Endothelial cell of umbilical vein (primary cell): Measurements from ENCODE around the gene EVI5. TPM values are rescaled to one million over a fixed set of nuclear protein-coding genes. Genes with fewer than 3 reads are reported as not detected.

Experiments
- BruUV-seq: library from RNA; stranded (reverse); fragments of 400-500 nt; replicated peaks from 2 replicates; lab custom pipeline; 2021; lab: Mats Ljungman, UMichigan
- CTCF ChIA-PET: fragments of 300-600, 350-600 bp; sonication (Branson Sonifier 250); formaldehyde crosslinking; loops from one replicate; lab custom pipeline; 2021; ENCODE audit warnings: antibody characterized with exemption, inconsistent platforms; lab: Charles Lee
- POLR2A ChIA-PET: fragments of 300-600, 350-600 bp; sonication (Branson Sonifier 250); formaldehyde crosslinking; loops from one replicate; lab custom pipeline; 2021; ENCODE audit warnings: antibody characterized with exemption, inconsistent platforms; lab: Charles Lee
- DNase-seq: peaks from one replicate; pipeline ENCODE4 v3.0.0-alpha.2; 2011; ENCODE audit warnings: low read depth, low spot score
- FAIRE-seq: peaks from 2 replicates; lab custom pipeline; 2011; peaks lifted over from hg19 to GRCh38; lab: Jason Lieb, UNC
- H2AFZ ChIP-seq: 2 replicates; pipeline ENCODE4 v1.6.0; 2012; ENCODE audit warnings: low read depth, low read length, control low read depth, inconsistent platforms
- H3K27ac ChIP-seq: 2 replicates; pipeline ENCODE4 v1.5.1; 2011; ENCODE audit warnings: low read depth, mild to moderate bottlenecking, control low read depth, low read length, moderate library complexity; ENCODE audit not compliant: insufficient read depth
- H3K27me3 ChIP-seq, 2 experiments: 2 replicates each; pipeline versions ENCODE4 v1.6.0 to v1.6.1; 2011; ENCODE audit warnings: low read length in 2 of 2, mixed read lengths in 1 of 2; ENCODE audit not compliant: control insufficient read depth in 2 of 2, insufficient read depth in 2 of 2
- H3K36me3 ChIP-seq, 2 experiments: 2 replicates in 1 of 2; 3 replicates in 1 of 2; pipeline ENCODE4 v1.5.1; 2011; ENCODE audit warnings: low read length in 2 of 2, mild to moderate bottlenecking in 1 of 2, moderate library complexity in 1 of 2; ENCODE audit not compliant: control insufficient read depth in 2 of 2, insufficient read depth in 2 of 2; ENCODE audit errors: extremely low read depth in 1 of 2
- H3K4me1 ChIP-seq: 3 replicates; pipeline ENCODE4 v1.5.1; 2011; ENCODE audit warnings: mild to moderate bottlenecking, low read length; ENCODE audit not compliant: control insufficient read depth, insufficient read depth; ENCODE audit errors: extremely low read depth
- H3K4me2 ChIP-seq: 2 replicates; pipeline ENCODE4 v1.6.1; 2011; ENCODE audit warnings: low read length, control low read depth, mixed read lengths; ENCODE audit not compliant: insufficient read depth
- H3K4me3 ChIP-seq, 3 experiments: fragments of 200-600 bp in 1 of 3; sonication (generic), shearing (Covaris generic) in 1 of 3; replicated peaks in 1 of 3; 2 replicates each; pipeline ENCODE4 v1.5.1; 2011 to 2016; ENCODE audit warnings: control low read depth in 3 of 3, low read length in 3 of 3, mild to moderate bottlenecking in 2 of 3, inconsistent platforms in 1 of 3, low read depth in 1 of 3, moderate library complexity in 1 of 3; ENCODE audit not compliant: insufficient read depth in 1 of 3
- H3K79me2 ChIP-seq: 2 replicates; pipeline ENCODE4 v1.6.0; 2012; ENCODE audit warnings: low read length, inconsistent platforms; ENCODE audit not compliant: control insufficient read depth, insufficient read depth
- H3K9ac ChIP-seq: replicated peaks from 2 replicates; pipeline ENCODE3; 2011; ENCODE audit warnings: low read length, control low read depth; ENCODE audit not compliant: insufficient read depth; ENCODE audit errors: extremely low read depth
- H3K9me1 ChIP-seq: replicated peaks from 3 replicates; pipeline ENCODE4 v1.6.0; 2011; ENCODE audit warnings: mild to moderate bottlenecking, low read length; ENCODE audit not compliant: control insufficient read depth, insufficient read depth; ENCODE audit errors: extremely low read depth
- H3K9me3 ChIP-seq: replicated peaks from 2 replicates; pipeline ENCODE4 v1.5.1; 2012; ENCODE audit warnings: low read length, inconsistent platforms; ENCODE audit not compliant: control insufficient read depth, insufficient read depth
- H4K20me1 ChIP-seq: replicated peaks from 2 replicates; pipeline ENCODE3; 2011; ENCODE audit warnings: mild to moderate bottlenecking, low read length; ENCODE audit not compliant: control insufficient read depth, insufficient read depth; ENCODE audit errors: extremely low read depth
- EZH2 ChIP-seq: IDR thresholded peaks from 2 replicates; pipeline ENCODE4 v1.6.1; 2012; ENCODE audit warnings: borderline replicate concordance, low read depth, mild to moderate bottlenecking, moderate library complexity, low read length, inconsistent platforms; ENCODE audit not compliant: severe bottlenecking
- FOS ChIP-seq: IDR thresholded peaks from 2 replicates; pipeline ENCODE4 v1.6.1; 2011; ENCODE audit warnings: mild to moderate bottlenecking, low read length, moderate library complexity, borderline replicate concordance; ENCODE audit not compliant: insufficient read depth
- GATA2 ChIP-seq: IDR thresholded peaks from 2 replicates; pipeline ENCODE4 v1.7.0; 2011; ENCODE audit warnings: low read depth, mild to moderate bottlenecking, moderate library complexity, mixed read lengths, low read length; ENCODE audit not compliant: insufficient read length, insufficient read depth
- JUN ChIP-seq: IDR thresholded peaks from 2 replicates; pipeline ENCODE4 v1.6.1; 2011; ENCODE audit warnings: borderline replicate concordance, low read depth; ENCODE audit not compliant: insufficient read length, insufficient read depth
- MYC ChIP-seq: IDR thresholded peaks from one replicate; pipeline ENCODE4 v1.6.1; 2011; ENCODE audit warnings: mild to moderate bottlenecking, low read depth, low read length
- POLR2A ChIP-seq: IDR thresholded peaks from 2 replicates; pipeline ENCODE4 v1.6.1; 2012; ENCODE audit warnings: low read depth, mild to moderate bottlenecking, control low read depth, low read length
- POLR2AphosphoS5 ChIP-seq: IDR thresholded peaks from 2 replicates; pipeline ENCODE4 v1.6.1; 2012; ENCODE audit warnings: low read depth, mild to moderate bottlenecking, control low read depth, low read length, moderate library complexity; ENCODE audit not compliant: insufficient read depth
- dilution Hi-C: fragments of 300-500 bp; cut with MboI; formaldehyde crosslinking; loops from one replicate; pipeline ENCODE4 v1.15.0; 2019; ENCODE audit warnings: low sequenced_read_pairs; ENCODE audit not compliant: extremely low pct_ligation_motif_present
- intact Hi-C: fragments of 100-400 bp; cut with micrococcal nuclease; formaldehyde crosslinking; loops from one replicate; pipeline ENCODE4 v1.10.0; 2022
- polyA plus RNA-seq, 4 experiments: library from polyadenylated mRNA; depleted of rRNA in 3 of 4; stranded (reverse) in 3 of 4; unstranded in 1 of 4; fragments of >200 nt; gene quantifications; 2 replicates each; pipeline versions ENCODE4 v1.2.1 to v1.2.3, GENCODE V29; 2011 to 2012; ENCODE audit warnings: missing spikeins in 1 of 4
- total RNA-seq: library from RNA; stranded (reverse); gene quantifications from 2 replicates; pipeline ENCODE4 v1.2.3, GENCODE V29; 2021
- TF ChIP-seq, protein P1 (sequence below), 2 donors: IDR thresholded peaks; 1 replicate in 1 of 2; 2 replicates in 1 of 2; pipeline ENCODE4 v1.5.1; 2011; ENCODE audit warnings: low read length in 2 of 2, mild to moderate bottlenecking in 2 of 2, moderate library complexity in 2 of 2, control low read depth in 1 of 2, inconsistent platforms in 1 of 2, low read depth in 1 of 2; ENCODE audit not compliant: insufficient read depth in 1 of 2; ENCODE audit errors: extremely low read depth in 1 of 2
- TF ChIP-seq, protein P2 (sequence below): IDR thresholded peaks from 2 replicates; pipeline ENCODE4 v1.6.1; 2011; ENCODE audit not compliant: insufficient read depth, insufficient read length

The EVI5 gene
- total and polyA plus RNA-seq, 2 donors (not counting 3 experiments of a cell fraction or from before 2014, with no cell fraction given) = 5.0 to 26.2 TPM

DNA sequence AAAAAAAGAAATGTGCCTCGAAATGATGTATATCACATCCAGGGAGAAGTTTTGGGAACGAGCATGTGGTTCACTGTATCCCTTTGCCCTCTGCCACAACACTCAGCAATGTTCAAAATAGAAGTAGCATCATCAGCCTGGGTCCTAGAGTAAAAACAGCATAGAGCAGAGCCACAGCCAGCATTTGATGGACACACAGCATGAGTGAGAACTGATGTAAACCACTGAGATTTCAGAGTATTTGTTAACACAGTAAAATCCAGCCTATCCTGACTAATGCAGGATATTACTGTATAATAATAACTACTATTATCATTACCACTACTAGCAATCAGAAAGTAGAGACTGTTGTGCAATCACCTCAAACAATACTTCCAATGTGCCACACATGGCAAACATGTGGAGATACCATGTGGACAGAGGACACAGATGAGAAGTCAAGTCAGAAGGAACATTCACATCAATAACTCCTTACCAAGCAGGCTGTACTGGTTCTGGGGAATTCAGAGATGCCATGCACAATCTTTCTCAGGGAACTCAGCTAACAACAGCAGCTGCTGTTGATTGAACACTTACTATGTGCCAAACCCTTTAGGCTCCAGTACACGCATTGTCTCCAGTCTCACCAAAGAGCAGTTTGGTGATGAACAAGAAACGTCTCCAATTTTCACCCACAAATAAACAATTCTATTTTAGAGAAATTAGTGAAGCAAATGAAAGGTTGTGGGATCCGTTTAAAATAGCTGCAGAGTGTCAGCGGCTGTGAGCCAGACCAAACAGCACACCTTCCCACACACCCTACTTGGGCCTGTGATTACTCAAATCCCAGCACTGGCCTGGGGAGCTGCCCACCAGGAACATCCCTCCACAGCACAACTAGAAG, 281.6 kb downstream of the EVI5 start:
- Histone ChIP-seq H4K20me1 (no peaks in the 10 kb centered on the region), H3K4me3 (no peak overlapping the region), H3K4me2 (no peak overlapping the region), H3K79me2 (no peaks in the 10 kb centered on the region), H3K27ac (no peak overlapping the region), H3K36me3 (no peaks in the 10 kb centered on the region), H3K4me1 (no peaks in the 10 kb centered on the region), H3K9me1 (no peaks in the 10 kb centered on the region), H3K9ac (no peak overlapping the region), H3K27me3 (no peaks in the 10 kb centered on the region), H2AFZ (no peak overlapping the region), H3K9me3 (no peaks in the 10 kb centered on the region)
- TF ChIP-seq GATA2 (no peak), FOS (no peak), EZH2 (no peak), POLR2A (no peak), POLR2AphosphoS5 (no peak), MYC (no peak), JUN (no peak)
- TF ChIP-seq, protein P1, sequence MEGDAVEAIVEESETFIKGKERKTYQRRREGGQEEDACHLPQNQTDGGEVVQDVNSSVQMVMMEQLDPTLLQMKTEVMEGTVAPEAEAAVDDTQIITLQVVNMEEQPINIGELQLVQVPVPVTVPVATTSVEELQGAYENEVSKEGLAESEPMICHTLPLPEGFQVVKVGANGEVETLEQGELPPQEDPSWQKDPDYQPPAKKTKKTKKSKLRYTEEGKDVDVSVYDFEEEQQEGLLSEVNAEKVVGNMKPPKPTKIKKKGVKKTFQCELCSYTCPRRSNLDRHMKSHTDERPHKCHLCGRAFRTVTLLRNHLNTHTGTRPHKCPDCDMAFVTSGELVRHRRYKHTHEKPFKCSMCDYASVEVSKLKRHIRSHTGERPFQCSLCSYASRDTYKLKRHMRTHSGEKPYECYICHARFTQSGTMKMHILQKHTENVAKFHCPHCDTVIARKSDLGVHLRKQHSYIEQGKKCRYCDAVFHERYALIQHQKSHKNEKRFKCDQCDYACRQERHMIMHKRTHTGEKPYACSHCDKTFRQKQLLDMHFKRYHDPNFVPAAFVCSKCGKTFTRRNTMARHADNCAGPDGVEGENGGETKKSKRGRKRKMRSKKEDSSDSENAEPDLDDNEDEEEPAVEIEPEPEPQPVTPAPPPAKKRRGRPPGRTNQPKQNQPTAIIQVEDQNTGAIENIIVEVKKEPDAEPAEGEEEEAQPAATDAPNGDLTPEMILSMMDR (IDR thresholded peaks at IDR 0.05; ENCODE audit: extremely low read depth in 1 of 2, insufficient read depth in 1 of 2, low read depth in 1 of 2, low read length in 2 of 2) = no peak
- TF ChIP-seq, protein P2, sequence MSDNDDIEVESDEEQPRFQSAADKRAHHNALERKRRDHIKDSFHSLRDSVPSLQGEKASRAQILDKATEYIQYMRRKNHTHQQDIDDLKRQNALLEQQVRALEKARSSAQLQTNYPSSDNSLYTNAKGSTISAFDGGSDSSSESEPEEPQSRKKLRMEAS = no peak
- CTCF ChIA-PET = interaction anchor here (0.6 to 1.2 kb wide), 2 partner anchors 98 to 193 kb away, joined by 3 to 5 read pairs; no protein-coding TSS in a partner anchor
- FAIRE-seq (no peak), DNase-seq (no peak)
- no TSS peak for BruUV-seq
- POLR2A ChIA-PET = interaction anchor here (0.7 kb wide), 1 partner anchor 329 kb away, joined by 11 read pairs; no protein-coding TSS in a partner anchor
- intact Hi-C loops = no loop called here
- dilution Hi-C loops = no loop called here
